GM12878 (cell line): ENCODE measurements around the gene DCUN1D3. TPM values are rescaled to one million over a fixed set of nuclear protein-coding genes. Genes with fewer than 3 reads are reported as not detected.
A peak's percentile ranks its signal among the peaks of the same experiment; 100 is the strongest.

Source experiments
- ATAC-seq: fragments of 200-7000 bp; cut with Tn5 transposase; 3 replicates; pipeline ENCODE4 v1.9.1; 2020; ENCODE audit warnings: mild to moderate bottlenecking, moderate library complexity
- BruUV-seq: library from RNA; stranded (reverse); fragments of 400-500 nt; replicated peaks from 2 replicates; lab custom pipeline; 2021; lab: Mats Ljungman, UMichigan
- CTCF ChIA-PET: fragments of 300-600 bp; sonication (Branson Sonifier 250); formaldehyde crosslinking; extraction: SDS; loops from one replicate; lab custom pipeline; 2021; ENCODE audit warnings: inconsistent platforms; lab: Yijun Ruan, JAX
- POLR2A ChIA-PET: fragments of 350-600 bp; formaldehyde crosslinking; extraction: SDS; loops from one replicate; lab custom pipeline; 2021; ENCODE audit warnings: inconsistent platforms; lab: Charles Lee
- RAD21 ChIA-PET: fragments of 300-600 bp; sonication (Branson Sonifier 250); formaldehyde crosslinking; loops from one replicate; lab custom pipeline; 2023; ENCODE audit warnings: antibody characterized with exemption; ENCODE audit not compliant: unreplicated experiment; lab: Charles Lee
- SMC1A ChIA-PET: fragments of 300-600 bp; sonication (Branson Sonifier 250); formaldehyde crosslinking; loops from one replicate; lab custom pipeline; 2023; ENCODE audit not compliant: unreplicated experiment, uncharacterized antibody; lab: Charles Lee
- DNase-seq: peaks from one replicate; pipeline ENCODE4 v3.0.0-alpha.2; 2011; ENCODE audit warnings: low read depth, low spot score
- FAIRE-seq: peaks from 3 replicates; lab custom pipeline; 2011; peaks lifted over from hg19 to GRCh38; lab: Jason Lieb, UNC
- H2AFZ ChIP-seq: 2 replicates; pipeline ENCODE4 v1.6.0; 2011; ENCODE audit warnings: low read depth, low read length, control low read depth; ENCODE audit not compliant: control insufficient read depth
- H3K27ac ChIP-seq: 2 replicates; pipeline ENCODE4 v1.5.1; 2011; ENCODE audit warnings: control low read depth; ENCODE audit not compliant: control insufficient read depth, insufficient read depth
- H3K27me3 ChIP-seq, 2 experiments: replicated peaks in 1 of 2; 2 replicates each; pipeline versions ENCODE4 v1.6.0 to v1.6.1; 2011; ENCODE audit warnings: low read length in 1 of 2; ENCODE audit not compliant: control insufficient read depth in 2 of 2, insufficient read depth in 2 of 2
- H3K36me3 ChIP-seq, 2 experiments: 2 replicates each; pipeline ENCODE4 v1.5.1; 2011; ENCODE audit warnings: low read length in 1 of 2; ENCODE audit not compliant: control insufficient read depth in 2 of 2, insufficient read depth in 2 of 2
- H3K4me1 ChIP-seq: 2 replicates; pipeline ENCODE4 v1.6.1; 2011; ENCODE audit warnings: mild to moderate bottlenecking, low read length, moderate library complexity, mixed read lengths; ENCODE audit not compliant: control insufficient read depth, insufficient read depth
- H3K4me2 ChIP-seq: 2 replicates; pipeline ENCODE4 v1.6.0; 2011; ENCODE audit warnings: control low read depth; ENCODE audit not compliant: control insufficient read depth, insufficient read depth
- H3K4me3 ChIP-seq: fragments of 200-600 bp; sonication (generic); 2 replicates; pipeline ENCODE4 v1.5.1; 2016
- H3K79me2 ChIP-seq: 2 replicates; pipeline ENCODE4 v1.6.0; 2011; ENCODE audit warnings: low read length; ENCODE audit not compliant: control insufficient read depth, insufficient read depth
- H3K9ac ChIP-seq: 2 replicates; pipeline ENCODE4 v1.8.0; 2011; ENCODE audit warnings: low read length, control low read depth, mixed read lengths; ENCODE audit not compliant: control insufficient read depth, insufficient read depth
- H3K9me3 ChIP-seq: replicated peaks from 3 replicates; pipeline ENCODE4 v1.5.1; 2011; ENCODE audit warnings: mild to moderate bottlenecking, low read length; ENCODE audit not compliant: control insufficient read depth, insufficient read depth
- H4K20me1 ChIP-seq: 2 replicates; pipeline ENCODE4 v1.6.0; 2011; ENCODE audit not compliant: control insufficient read depth, insufficient read depth
- ATF7 ChIP-seq: fragments of 450-650 bp; IDR thresholded peaks from 2 replicates; pipeline ENCODE4 v1.6.1; 2016; ENCODE audit warnings: low read depth, mild to moderate bottlenecking
- CBX3 ChIP-seq: fragments of 200-600 bp; sonication (generic); IDR thresholded peaks from 2 replicates; pipeline ENCODE4 v1.6.1; 2016; ENCODE audit warnings: low read depth, borderline replicate concordance
- CEBPB ChIP-seq, 2 experiments: fragments of 150-350 bp in 1 of 2; IDR thresholded peaks; 2 replicates each; pipeline ENCODE4 v1.6.1; 2012 to 2014; ENCODE audit warnings: low read depth in 2 of 2, low read length in 2 of 2, borderline replicate concordance in 1 of 2, inconsistent platforms in 1 of 2
- EGR1 ChIP-seq, 2 experiments: IDR thresholded peaks; 1 replicate in 1 of 2; 2 replicates in 1 of 2; pipeline ENCODE4 v1.6.1; 2011 to 2012; ENCODE audit warnings: low read depth in 2 of 2, low read length in 2 of 2, borderline replicate concordance in 1 of 2, mild to moderate bottlenecking in 1 of 2, moderate library complexity in 1 of 2
- IRF4 ChIP-seq: IDR thresholded peaks from 2 replicates; pipeline ENCODE4 v1.6.1; 2011; ENCODE audit warnings: low read depth, low read length
- PML ChIP-seq: IDR thresholded peaks from 2 replicates; pipeline ENCODE4 v1.6.1; 2012; ENCODE audit warnings: low read length, inconsistent platforms
- RB1 ChIP-seq: fragments of 450-650 bp; formaldehyde crosslinking; IDR thresholded peaks from 2 replicates; pipeline ENCODE4 v1.6.1; 2017; ENCODE audit warnings: mild to moderate bottlenecking, borderline replicate concordance
- RBBP5 ChIP-seq: fragments of 200-600 bp; sonication (generic); conservative IDR thresholded peaks from 2 replicates; pipeline ENCODE4 v1.6.1; 2016
- SREBF1 ChIP-seq: IDR thresholded peaks from 2 replicates; pipeline ENCODE4 v1.6.1; 2012; ENCODE audit warnings: mild to moderate bottlenecking, low read length
- TCF3 ChIP-seq: IDR thresholded peaks from 2 replicates; pipeline ENCODE4 v1.6.1; 2012; ENCODE audit warnings: low read depth, mild to moderate bottlenecking, low read length, borderline replicate concordance; ENCODE audit not compliant: insufficient read depth
- WRNIP1 ChIP-seq: IDR thresholded peaks from 2 replicates; pipeline ENCODE4 v1.6.1; 2011; ENCODE audit warnings: low read depth, low read length, improper control_type of control experiment, borderline replicate concordance
- WGBS: methylation state at CpG from one replicate; pipeline ENCODE4 v1.1.6; 2016; ENCODE audit warnings: low lambda C conversion rate; ENCODE audit not compliant: insufficient replicate concordance, insufficient coverage; ENCODE audit errors: missing lambda C conversion rate; 5-methylcytosine and 5-hydroxymethylcytosine counted together
- in situ Hi-C: fragments of 300-500 bp; cut with MboI; formaldehyde crosslinking; loops from 9 replicates; pipeline ENCODE4 v1.14.3; 2018; ENCODE audit warnings: mixed read lengths
- intact Hi-C: fragments of 100-400 bp; cut with micrococcal nuclease; formaldehyde crosslinking; loops from one replicate; pipeline ENCODE4 v1.14.2; 2022; ENCODE audit not compliant: unreplicated experiment
- polyA plus RNA-seq, 11 experiments: library from polyadenylated mRNA; depleted of rRNA in 4 of 11; unstranded in 6 of 11; stranded (reverse) in 5 of 11; fragments of >200 nt; fragmentation: Nextera tagmentation in 4 of 11; fragmentation: Illumina TruSeq in 1 of 11; extraction: Ambion mirVana in 4 of 11; extraction: Trizol in 1 of 11; gene quantifications; 1 replicate in 1 of 11; 2 replicates in 10 of 11; pipeline versions ENCODE4 v1.2.1 to v1.2.3, GENCODE V29; 2011 to 2016; ENCODE audit warnings: inconsistent platforms in 2 of 11, missing spikeins in 2 of 11, low read depth in 1 of 11
- total RNA-seq, 4 experiments: library from RNA; depleted of rRNA in 3 of 4; stranded (reverse); fragments of >200 nt in 3 of 4; fragmentation: Illumina TruSeq in 1 of 4; extraction: Trizol in 1 of 4; gene quantifications; 2 replicates each; pipeline versions ENCODE4 v1.2.1 to v1.2.3, GENCODE V29; 2013 to 2021
- TF ChIP-seq, protein P1 (sequence below): IDR thresholded peaks from 2 replicates; pipeline ENCODE4 v1.6.1; 2011; ENCODE audit warnings: low read depth, low read length, improper control_type of control experiment, borderline replicate concordance
- TF ChIP-seq, protein P2 (sequence below): fragments of 450-650 bp; IDR thresholded peaks from 2 replicates; pipeline ENCODE4 v1.6.1; 2017; ENCODE audit warnings: mild to moderate bottlenecking, moderate library complexity

DCUN1D3 gene
- total and polyA plus RNA-seq, 10 of the 15 experiments (the other 5 are each of a cell fraction or from before 2014, with no cell fraction given): 0.47 to 4.5 (median 1.9) TPM

DNA sequence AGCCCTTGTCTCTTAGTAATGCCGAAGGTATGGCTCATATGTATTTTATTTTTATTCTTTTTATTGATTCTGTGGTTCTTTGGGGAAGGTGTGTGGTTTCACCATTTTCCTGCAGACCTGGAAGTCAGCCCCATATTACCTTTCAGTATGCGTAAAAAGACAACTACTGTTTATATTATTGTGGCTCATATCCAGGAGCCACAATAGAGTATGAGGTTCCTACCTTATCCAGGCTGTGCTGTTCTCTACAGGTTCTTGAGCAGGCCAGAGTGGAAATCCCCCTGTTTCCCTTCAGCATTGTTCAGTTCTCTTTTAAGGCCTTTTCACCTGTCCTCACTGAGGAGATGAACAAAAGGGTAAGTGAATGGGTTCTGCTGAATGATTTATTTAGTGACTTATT, 60.7 kb downstream of the DCUN1D3 start:
- ATAC-seq: peak; percentile 70
- H2AFZ ChIP-seq: no peak overlapping the region
- H3K4me1 ChIP-seq: peaks cover 11% of the 10 kb centered on the region
- in situ Hi-C loops: no loop called here
- no peaks in the 10 kb centered on the region for H3K27me3 ChIP-seq
- TF ChIP-seq CEBPB (IDR thresholded peaks at IDR 0.05; ENCODE audit: borderline replicate concordance in 1 of 2, low read depth in 2 of 2, low read length in 2 of 2) (no peak), WRNIP1 (no peak), PML (no peak), IRF4 (no peak), RB1 (no peak), TCF3 (no peak), SREBF1 (no peak), ATF7 (no peak), CBX3 (no peak), EGR1 (IDR thresholded peaks at IDR 0.05; ENCODE audit: borderline replicate concordance in 1 of 2, low read depth in 2 of 2, low read length in 2 of 2) (no peak), RBBP5 (no peak)
- TF ChIP-seq, protein P1, sequence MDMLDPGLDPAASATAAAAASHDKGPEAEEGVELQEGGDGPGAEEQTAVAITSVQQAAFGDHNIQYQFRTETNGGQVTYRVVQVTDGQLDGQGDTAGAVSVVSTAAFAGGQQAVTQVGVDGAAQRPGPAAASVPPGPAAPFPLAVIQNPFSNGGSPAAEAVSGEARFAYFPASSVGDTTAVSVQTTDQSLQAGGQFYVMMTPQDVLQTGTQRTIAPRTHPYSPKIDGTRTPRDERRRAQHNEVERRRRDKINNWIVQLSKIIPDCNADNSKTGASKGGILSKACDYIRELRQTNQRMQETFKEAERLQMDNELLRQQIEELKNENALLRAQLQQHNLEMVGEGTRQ: no peak
- TF ChIP-seq, protein P2, sequence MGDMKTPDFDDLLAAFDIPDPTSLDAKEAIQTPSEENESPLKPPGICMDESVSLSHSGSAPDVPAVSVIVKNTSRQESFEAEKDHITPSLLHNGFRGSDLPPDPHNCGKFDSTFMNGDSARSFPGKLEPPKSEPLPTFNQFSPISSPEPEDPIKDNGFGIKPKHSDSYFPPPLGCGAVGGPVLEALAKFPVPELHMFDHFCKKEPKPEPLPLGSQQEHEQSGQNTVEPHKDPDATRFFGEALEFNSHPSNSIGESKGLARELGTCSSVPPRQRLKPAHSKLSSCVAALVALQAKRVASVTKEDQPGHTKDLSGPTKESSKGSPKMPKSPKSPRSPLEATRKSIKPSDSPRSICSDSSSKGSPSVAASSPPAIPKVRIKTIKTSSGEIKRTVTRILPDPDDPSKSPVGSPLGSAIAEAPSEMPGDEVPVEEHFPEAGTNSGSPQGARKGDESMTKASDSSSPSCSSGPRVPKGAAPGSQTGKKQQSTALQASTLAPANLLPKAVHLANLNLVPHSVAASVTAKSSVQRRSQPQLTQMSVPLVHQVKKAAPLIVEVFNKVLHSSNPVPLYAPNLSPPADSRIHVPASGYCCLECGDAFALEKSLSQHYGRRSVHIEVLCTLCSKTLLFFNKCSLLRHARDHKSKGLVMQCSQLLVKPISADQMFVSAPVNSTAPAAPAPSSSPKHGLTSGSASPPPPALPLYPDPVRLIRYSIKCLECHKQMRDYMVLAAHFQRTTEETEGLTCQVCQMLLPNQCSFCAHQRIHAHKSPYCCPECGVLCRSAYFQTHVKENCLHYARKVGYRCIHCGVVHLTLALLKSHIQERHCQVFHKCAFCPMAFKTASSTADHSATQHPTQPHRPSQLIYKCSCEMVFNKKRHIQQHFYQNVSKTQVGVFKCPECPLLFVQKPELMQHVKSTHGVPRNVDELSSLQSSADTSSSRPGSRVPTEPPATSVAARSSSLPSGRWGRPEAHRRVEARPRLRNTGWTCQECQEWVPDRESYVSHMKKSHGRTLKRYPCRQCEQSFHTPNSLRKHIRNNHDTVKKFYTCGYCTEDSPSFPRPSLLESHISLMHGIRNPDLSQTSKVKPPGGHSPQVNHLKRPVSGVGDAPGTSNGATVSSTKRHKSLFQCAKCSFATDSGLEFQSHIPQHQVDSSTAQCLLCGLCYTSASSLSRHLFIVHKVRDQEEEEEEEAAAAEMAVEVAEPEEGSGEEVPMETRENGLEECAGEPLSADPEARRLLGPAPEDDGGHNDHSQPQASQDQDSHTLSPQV: no peak
- TF ChIP-seq, all 136 proteins: peak for 0
- Histone ChIP-seq H4K20me1 (no peaks in the 10 kb centered on the region), H3K27ac (no peak overlapping the region), H3K36me3 (no peaks in the 10 kb centered on the region; a peak in 1 of 4 replicates), H3K4me3 (no peak overlapping the region), H3K9me3 (no peaks in the 10 kb centered on the region; the same call in 2 of the 3 replicates), H3K9ac (no peak overlapping the region), H3K79me2 (no peaks in the 10 kb centered on the region), H3K4me2 (no peak overlapping the region)
- WGBS: 100% methylated on average over 2 of the region's 2 CpGs
- BruUV-seq: no TSS peak
- DNase-seq (no peak), FAIRE-seq (peak; percentile 75)
- ChIA-PET CTCF (no interaction called here), POLR2A (no interaction called here), SMC1A (no interaction called here), RAD21 (no interaction called here)
- intact Hi-C loops: no loop called here
